Retinal pigment epithelial cell (primary cell): ENCODE results near the gene ACOT11.
"Not testable (repeated sequence)": the region's sequence is repeated elsewhere in the genome, so short reads cannot be mapped to it uniquely, and the experiment has no call there.

ENCODE experiments used
- DNase-seq: peaks from one replicate; pipeline ENCODE4 v3.0.0-alpha.2; 2010; ENCODE audit warnings: low read depth
- H3K4me3 ChIP-seq: 2 replicates; pipeline ENCODE4 v1.5.1; 2011; ENCODE audit warnings: mild to moderate bottlenecking, low read length, control low read depth, moderate library complexity
- CTCF ChIP-seq: conservative IDR thresholded peaks from 2 replicates; pipeline ENCODE4 v1.5.1; 2011; ENCODE audit warnings: low read depth, low read length, control low read depth, inconsistent platforms

Gene ACOT11

GRCh38 chr1:54615531-54616279 lies 67.7 kb downstream of the ACOT11 start:
- DNase-seq, result no peak
- no peak overlapping the region for H3K4me3 ChIP-seq
- TF ChIP-seq CTCF, result no peak

- no peak for DNase-seq
- no peak overlapping the region for H3K4me3 ChIP-seq
- TF ChIP-seq CTCF, result no peak
Observed at GRCh38 chr1:54619749-54620148, 71.7 kb downstream of the ACOT11 start.

- no peak for TF ChIP-seq CTCF
- DNase-seq, result no peak
- no peak within 1 kb of the TSS for H3K4me3 ChIP-seq
Observed at GRCh38 chr1:54623216-54624007, 75.4 kb downstream of the ACOT11 start, which contains the start of gene FAM151A. FAM151A (minus strand) TSS chr1:54623525; CDS start chr1:54623395, 130 bp downstream.

- H3K4me3 ChIP-seq, result no peak overlapping the region
- TF ChIP-seq CTCF, result no peak
- no peak for DNase-seq
Observed at GRCh38 chr1:54624466-54625464, 76.7 kb downstream of the ACOT11 start.

GRCh38 chr1:54627196-54627595 lies 79.2 kb downstream of the ACOT11 start:
- TF ChIP-seq CTCF, result no peak
- no peak for DNase-seq
- H3K4me3 ChIP-seq, result no peak overlapping the region

- DNase-seq, H3K4me3 ChIP-seq: not testable (repeated sequence)
Observed at GRCh38 chr1:54635804-54636203, 87.8 kb downstream of the ACOT11 start.

GRCh38 chr1:54636461-54637446 lies 88.7 kb downstream of the ACOT11 start:
- not testable (repeated sequence) for H3K4me3 ChIP-seq

More at GRCh38 chr1:54636461-54637446, 88.7 kb downstream of the ACOT11 start:
- not testable (repeated sequence) for DNase-seq
